ENCODE data around the gene PRR14L. TPM values are rescaled to one million over a fixed set of nuclear protein-coding genes. Genes with fewer than 3 reads are reported as not detected.

PRR14L gene
- total and polyA plus RNA-seq, 2 of the 13 experiments (the other 11 are each of a cell fraction or from before 2014, with no cell fraction given): 6.6 to 16.5 TPM

- TF ChIP-seq ZBTB2 (CRISPR knock-in tag; IDR thresholded peaks at IDR 0.05; ENCODE audit: low read depth) (peak; percentile 90), FOSL2 (CRISPR knock-in tag; IDR thresholded peaks at IDR 0.05) (0 out of 2 replicates have a peak, but pooled peaks have one; percentile 30), CREBL2 (CRISPR knock-in tag; IDR thresholded peaks at IDR 0.05; ENCODE audit: borderline replicate concordance) (no peak), ZNF317 (CRISPR knock-in tag; IDR thresholded peaks at IDR 0.05) (peak; percentile 83), XBP1 (CRISPR knock-in tag; IDR thresholded peaks at IDR 0.05) (no peak), TCF7 (IDR thresholded peaks at IDR 0.05; ENCODE audit: low read depth) (no peak), RFXANK (CRISPR knock-in tag; IDR thresholded peaks at IDR 0.05) (no peak), HMG20A (CRISPR knock-in tag; IDR thresholded peaks at IDR 0.05; ENCODE audit: borderline replicate concordance) (no peak), FOXK2 (IDR thresholded peaks at IDR 0.05) (no peak), ZNF10 (CRISPR knock-in tag; IDR thresholded peaks at IDR 0.05; ENCODE audit: borderline replicate concordance, low read depth) (no peak), ZNF775 (CRISPR knock-in tag; IDR thresholded peaks at IDR 0.05; ENCODE audit: borderline replicate concordance) (0 out of 2 replicates have a peak, but pooled peaks have one; percentile 44), FLYWCH1 (CRISPR knock-in tag; IDR thresholded peaks at IDR 0.05) (no peak), ZKSCAN1 (IDR thresholded peaks at IDR 0.05; ENCODE audit: low read length) (no peak), DNMT3B (CRISPR knock-in tag; conservative IDR thresholded peaks at IDR 0.05) (no peak), IRF9 (CRISPR knock-in tag; IDR thresholded peaks at IDR 0.05; ENCODE audit: borderline replicate concordance) (peak; percentile 95), POLR2AphosphoS5 (IDR thresholded peaks at IDR 0.05; ENCODE audit: low read depth, low read length) (peak; percentile 87)
- TF ChIP-seq, protein P1, sequence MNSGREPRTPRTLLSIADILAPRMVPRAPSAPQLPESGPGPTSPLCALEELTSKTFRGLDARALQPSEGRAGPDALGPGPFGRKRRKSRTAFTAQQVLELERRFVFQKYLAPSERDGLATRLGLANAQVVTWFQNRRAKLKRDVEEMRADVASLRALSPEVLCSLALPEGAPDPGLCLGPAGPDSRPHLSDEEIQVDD (CRISPR knock-in tag; IDR thresholded peaks at IDR 0.05; ENCODE audit: borderline replicate concordance): no peak
- TF ChIP-seq, protein P2, sequence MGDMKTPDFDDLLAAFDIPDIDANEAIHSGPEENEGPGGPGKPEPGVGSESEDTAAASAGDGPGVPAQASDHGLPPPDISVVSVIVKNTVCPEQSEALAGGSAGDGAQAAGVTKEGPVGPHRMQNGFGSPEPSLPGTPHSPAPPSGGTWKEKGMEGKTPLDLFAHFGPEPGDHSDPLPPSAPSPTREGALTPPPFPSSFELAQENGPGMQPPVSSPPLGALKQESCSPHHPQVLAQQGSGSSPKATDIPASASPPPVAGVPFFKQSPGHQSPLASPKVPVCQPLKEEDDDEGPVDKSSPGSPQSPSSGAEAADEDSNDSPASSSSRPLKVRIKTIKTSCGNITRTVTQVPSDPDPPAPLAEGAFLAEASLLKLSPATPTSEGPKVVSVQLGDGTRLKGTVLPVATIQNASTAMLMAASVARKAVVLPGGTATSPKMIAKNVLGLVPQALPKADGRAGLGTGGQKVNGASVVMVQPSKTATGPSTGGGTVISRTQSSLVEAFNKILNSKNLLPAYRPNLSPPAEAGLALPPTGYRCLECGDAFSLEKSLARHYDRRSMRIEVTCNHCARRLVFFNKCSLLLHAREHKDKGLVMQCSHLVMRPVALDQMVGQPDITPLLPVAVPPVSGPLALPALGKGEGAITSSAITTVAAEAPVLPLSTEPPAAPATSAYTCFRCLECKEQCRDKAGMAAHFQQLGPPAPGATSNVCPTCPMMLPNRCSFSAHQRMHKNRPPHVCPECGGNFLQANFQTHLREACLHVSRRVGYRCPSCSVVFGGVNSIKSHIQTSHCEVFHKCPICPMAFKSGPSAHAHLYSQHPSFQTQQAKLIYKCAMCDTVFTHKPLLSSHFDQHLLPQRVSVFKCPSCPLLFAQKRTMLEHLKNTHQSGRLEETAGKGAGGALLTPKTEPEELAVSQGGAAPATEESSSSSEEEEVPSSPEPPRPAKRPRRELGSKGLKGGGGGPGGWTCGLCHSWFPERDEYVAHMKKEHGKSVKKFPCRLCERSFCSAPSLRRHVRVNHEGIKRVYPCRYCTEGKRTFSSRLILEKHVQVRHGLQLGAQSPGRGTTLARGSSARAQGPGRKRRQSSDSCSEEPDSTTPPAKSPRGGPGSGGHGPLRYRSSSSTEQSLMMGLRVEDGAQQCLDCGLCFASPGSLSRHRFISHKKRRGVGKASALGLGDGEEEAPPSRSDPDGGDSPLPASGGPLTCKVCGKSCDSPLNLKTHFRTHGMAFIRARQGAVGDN (CRISPR knock-in tag; IDR thresholded peaks at IDR 0.05): peak; percentile 93
- TF ChIP-seq, protein P3, sequence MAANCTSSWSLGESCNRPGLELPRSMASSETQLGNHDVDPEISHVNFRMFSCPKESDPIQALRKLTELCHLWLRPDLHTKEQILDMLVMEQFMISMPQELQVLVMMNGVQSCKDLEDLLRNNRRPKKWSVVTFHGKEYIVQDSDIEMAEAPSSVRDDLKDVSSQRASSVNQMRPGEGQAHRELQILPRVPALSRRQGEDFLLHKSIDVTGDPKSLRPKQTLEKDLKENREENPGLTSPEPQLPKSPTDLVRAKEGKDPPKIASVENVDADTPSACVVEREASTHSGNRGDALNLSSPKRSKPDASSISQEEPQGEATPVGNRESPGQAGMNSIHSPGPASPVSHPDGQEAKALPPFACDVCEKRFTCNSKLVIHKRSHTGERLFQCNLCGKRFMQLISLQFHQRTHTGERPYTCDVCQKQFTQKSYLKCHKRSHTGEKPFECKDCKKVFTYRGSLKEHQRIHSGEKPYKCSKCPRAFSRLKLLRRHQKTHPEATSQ (CRISPR knock-in tag; IDR thresholded peaks at IDR 0.05; ENCODE audit: borderline replicate concordance): 0 out of 2 replicates have a peak, but pooled peaks have one; percentile 20
Measured at GRCh38 chr22:31749636-31750364, at the start of gene PRR14L (continued).

Data from HepG2 (cell line).